ENCODE results near the gene ZMAT5.
A peak's percentile ranks its signal among the peaks of the same experiment; 100 is the strongest.

Gene ZMAT5

GRCh38 chr22:29690476-29690875 lies 76.3 kb downstream of the ZMAT5 start:
- no peak for DNase-seq (ENCODE audit: low spot score)
- TF ChIP-seq, protein P1, sequence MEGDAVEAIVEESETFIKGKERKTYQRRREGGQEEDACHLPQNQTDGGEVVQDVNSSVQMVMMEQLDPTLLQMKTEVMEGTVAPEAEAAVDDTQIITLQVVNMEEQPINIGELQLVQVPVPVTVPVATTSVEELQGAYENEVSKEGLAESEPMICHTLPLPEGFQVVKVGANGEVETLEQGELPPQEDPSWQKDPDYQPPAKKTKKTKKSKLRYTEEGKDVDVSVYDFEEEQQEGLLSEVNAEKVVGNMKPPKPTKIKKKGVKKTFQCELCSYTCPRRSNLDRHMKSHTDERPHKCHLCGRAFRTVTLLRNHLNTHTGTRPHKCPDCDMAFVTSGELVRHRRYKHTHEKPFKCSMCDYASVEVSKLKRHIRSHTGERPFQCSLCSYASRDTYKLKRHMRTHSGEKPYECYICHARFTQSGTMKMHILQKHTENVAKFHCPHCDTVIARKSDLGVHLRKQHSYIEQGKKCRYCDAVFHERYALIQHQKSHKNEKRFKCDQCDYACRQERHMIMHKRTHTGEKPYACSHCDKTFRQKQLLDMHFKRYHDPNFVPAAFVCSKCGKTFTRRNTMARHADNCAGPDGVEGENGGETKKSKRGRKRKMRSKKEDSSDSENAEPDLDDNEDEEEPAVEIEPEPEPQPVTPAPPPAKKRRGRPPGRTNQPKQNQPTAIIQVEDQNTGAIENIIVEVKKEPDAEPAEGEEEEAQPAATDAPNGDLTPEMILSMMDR (IDR thresholded peaks at IDR 0.05; ENCODE audit: borderline replicate concordance, control extremely low read depth, extremely low read depth, insufficient read depth, missing control alignments): no peak
- in situ Hi-C loops (cut with MboI; ENCODE audit: low sequenced_read_pairs, unreplicated experiment): no loop called here

GRCh38 chr22:29689880-29690213 lies 77.0 kb downstream of the ZMAT5 start:
- in situ Hi-C loops (cut with MboI; ENCODE audit: low sequenced_read_pairs, unreplicated experiment): no loop called here
- TF ChIP-seq, protein P1 (IDR thresholded peaks at IDR 0.05; ENCODE audit: borderline replicate concordance, control extremely low read depth, extremely low read depth, insufficient read depth, missing control alignments): peak; percentile 44
- DNase-seq (ENCODE audit: low spot score): peak; percentile 53

- in situ Hi-C loops (cut with MboI; ENCODE audit: low sequenced_read_pairs, unreplicated experiment): no loop called here
- TF ChIP-seq, protein P1 (IDR thresholded peaks at IDR 0.05; ENCODE audit: borderline replicate concordance, control extremely low read depth, extremely low read depth, insufficient read depth, missing control alignments): no peak
- DNase-seq (ENCODE audit: low spot score): no peak
Measured at GRCh38 chr22:29689206-29689879, 77.5 kb downstream of the ZMAT5 start.

DNA sequence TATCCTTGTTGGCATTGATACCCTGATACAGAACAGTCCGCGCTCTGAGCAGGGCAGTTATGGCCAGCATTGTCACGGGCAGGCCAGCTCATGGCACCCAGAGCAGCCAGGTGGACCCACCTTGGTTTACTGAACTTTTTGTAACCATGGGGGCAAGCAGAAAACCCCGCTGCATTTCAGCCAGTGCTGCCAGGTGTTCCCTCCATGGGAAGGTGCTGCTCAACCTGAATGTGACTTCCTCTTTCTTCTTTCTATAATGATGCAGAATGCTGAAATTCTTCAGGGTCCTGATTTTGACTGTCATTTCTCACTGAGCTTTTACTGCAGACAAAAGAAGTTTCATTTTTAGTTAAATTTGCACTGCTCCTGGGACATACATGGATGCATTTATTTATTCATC lies 82.6 kb downstream of the ZMAT5 start:
- TF ChIP-seq, protein P1 (IDR thresholded peaks at IDR 0.05; ENCODE audit: borderline replicate concordance, control extremely low read depth, extremely low read depth, insufficient read depth, missing control alignments): no peak
- no peak for DNase-seq (ENCODE audit: low spot score)
- in situ Hi-C loops (cut with MboI; ENCODE audit: low sequenced_read_pairs, unreplicated experiment): no loop called here

DNA sequence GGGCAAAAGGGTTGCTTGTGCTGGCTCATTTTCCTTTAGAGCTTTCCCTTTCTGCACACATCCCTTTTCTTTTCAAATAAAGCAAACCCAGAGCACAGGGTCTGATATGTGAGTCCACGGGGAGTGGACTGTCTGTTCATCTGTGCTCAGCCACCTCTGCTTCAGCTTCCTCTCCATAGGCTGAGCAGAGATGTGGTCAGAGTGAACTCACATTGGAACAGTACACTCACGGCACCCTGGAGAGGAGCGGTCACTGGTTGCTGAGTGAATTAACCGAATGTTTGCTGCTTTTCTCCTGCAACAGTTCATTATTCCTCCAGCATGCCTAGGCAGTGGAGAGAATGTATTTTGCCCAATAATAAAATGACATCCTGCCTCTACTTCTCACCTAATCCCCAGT lies 83.3 kb downstream of the ZMAT5 start:
- TF ChIP-seq, protein P1 (IDR thresholded peaks at IDR 0.05; ENCODE audit: borderline replicate concordance, control extremely low read depth, extremely low read depth, insufficient read depth, missing control alignments): no peak
- no peak for DNase-seq (ENCODE audit: low spot score)
- in situ Hi-C loops (cut with MboI; ENCODE audit: low sequenced_read_pairs, unreplicated experiment): no loop called here
